ENCODE data around the gene CLEC9A. TPM values are rescaled to one million over a fixed set of nuclear protein-coding genes. Genes with fewer than 3 reads are reported as not detected.

CLEC9A gene
- total RNA-seq, 1 donor from 2014 or later, result 0.43 TPM

GRCh38 chr12:10098791-10099190 lies 68.3 kb downstream of the CLEC9A start, which contains the start of gene CLEC1A:
TSS of gene CLEC1A (minus strand) at chr12:10098985. CDS start at chr12:10098922, 63 bp downstream.
- Histone ChIP-seq H3K27ac (peak within 1 kb of the TSS; percentile 63), H3K36me3 (no peaks in the 10 kb centered on the region), H3K4me3 (peak within 1 kb of the TSS; percentile 44), H3K9me3 (no peaks in the 10 kb centered on the region), H3K4me1 (peaks cover 16% of the 10 kb centered on the region), H3K27me3 (no peaks in the 10 kb centered on the region)
- no peak for DNase-seq
- intact Hi-C loops (cut with DNase I), result no loop called here
- ATAC-seq, result peak; percentile 50
- TF ChIP-seq CTCF (IDR thresholded peaks at IDR 0.05), result no peak

GRCh38 chr12:10101042-10101579 lies 70.6 kb downstream of the CLEC9A start:
- H3K27ac ChIP-seq, result peak overlapping the region; percentile 6
- DNase-seq, result no peak
- peak; percentile 31 for ATAC-seq

GRCh38 chr12:10101648-10102220 lies 71.3 kb downstream of the CLEC9A start:
- Histone ChIP-seq H3K27ac (no peak overlapping the region), H3K36me3 (no peaks in the 10 kb centered on the region), H3K4me1 (peaks cover 12% of the 10 kb centered on the region), H3K27me3 (no peaks in the 10 kb centered on the region), H3K9me3 (no peaks in the 10 kb centered on the region), H3K4me3 (no peak overlapping the region)
- no peak for TF ChIP-seq CTCF (IDR thresholded peaks at IDR 0.05)
- intact Hi-C loops (cut with DNase I), result no loop called here
- peak; percentile 31 for ATAC-seq
- DNase-seq, result no peak

More at GRCh38 chr12:10101042-10101579, 70.6 kb downstream of the CLEC9A start:
- Histone ChIP-seq H3K27me3 (no peaks in the 10 kb centered on the region), H3K9me3 (no peaks in the 10 kb centered on the region), H3K36me3 (no peaks in the 10 kb centered on the region), H3K4me1 (peaks cover 12% of the 10 kb centered on the region), H3K4me3 (no peak overlapping the region)
- TF ChIP-seq CTCF (IDR thresholded peaks at IDR 0.05), result no peak
- intact Hi-C loops (cut with DNase I), result no loop called here

GRCh38 chr12:10102322-10102721 lies 71.8 kb downstream of the CLEC9A start:
- H3K27me3 ChIP-seq, result no peaks in the 10 kb centered on the region
- TF ChIP-seq CTCF (IDR thresholded peaks at IDR 0.05), result no peak
- ATAC-seq (peak; percentile 93), DNase-seq (no peak)
- no peak overlapping the region for H3K4me3 ChIP-seq
- H3K36me3 ChIP-seq, result no peaks in the 10 kb centered on the region
- peaks cover 12% of the 10 kb centered on the region for H3K4me1 ChIP-seq
- intact Hi-C loops (cut with DNase I), result no loop called here
- H3K9me3 ChIP-seq, result no peaks in the 10 kb centered on the region
- no peak overlapping the region for H3K27ac ChIP-seq

- Histone ChIP-seq H3K27me3 (no peaks in the 10 kb centered on the region), H3K9me3 (no peaks in the 10 kb centered on the region), H3K36me3 (no peaks in the 10 kb centered on the region), H3K4me1 (no peaks in the 10 kb centered on the region), H3K27ac (no peak overlapping the region), H3K4me3 (no peak overlapping the region)
- DNase-seq (no peak), ATAC-seq (no peak)
- intact Hi-C loops (cut with DNase I), result no loop called here
- no peak for TF ChIP-seq CTCF (IDR thresholded peaks at IDR 0.05)
These were observed 79.9 kb downstream of the CLEC9A start for GRCh38 chr12:10110256-10110844.

Measured in upper lobe of right lung (tissue), 1 donor.